Activated CD8-positive, alpha-beta T cell treated with anti-CD3 and anti-CD28 coated beads for 36 hours (primary cell): Measurements from ENCODE around the gene COG8. TPM values are rescaled to one million over a fixed set of nuclear protein-coding genes. Genes with fewer than 3 reads are reported as not detected.
"Not testable (repeated sequence)": the region's sequence is repeated elsewhere in the genome, so short reads cannot be mapped to it uniquely, and the experiment has no call there.

Experiments used
- ATAC-seq: fragments of 200-7000 bp; cut with Tn5 transposase; one replicate; pipeline ENCODE4 v1.10.0; 2021; ENCODE audit warnings: mild to moderate bottlenecking, moderate library complexity
- CTCF ChIA-PET: fragments of 350-600 bp; sonication (Branson Sonifier 250); formaldehyde crosslinking; loops from one replicate; lab custom pipeline; 2021; ENCODE audit warnings: antibody characterized with exemption; lab: Charles Lee
- POLR2A ChIA-PET: fragments of 350-600 bp; sonication (Branson Sonifier 250); formaldehyde crosslinking; loops from one replicate; lab custom pipeline; 2021; ENCODE audit warnings: antibody characterized with exemption; lab: Charles Lee
- DNase-seq: peaks from one replicate; pipeline ENCODE4 v3.0.0-alpha.2; 2020
- H3K27ac Mint-ChIP-seq: one replicate; pipeline ENCODE4 v1.8.0; 2021; ENCODE audit warnings: mild to moderate bottlenecking, mixed read lengths
- H3K27me3 Mint-ChIP-seq: one replicate; pipeline ENCODE4 v1.8.0; 2021; ENCODE audit warnings: mixed read lengths
- H3K36me3 Mint-ChIP-seq: one replicate; pipeline ENCODE4 v1.8.0; 2021; ENCODE audit warnings: low read depth, mixed read lengths
- H3K4me1 Mint-ChIP-seq: one replicate; pipeline ENCODE4 v1.8.0; 2021; ENCODE audit warnings: low read depth, mixed read lengths
- H3K4me3 Mint-ChIP-seq: one replicate; pipeline ENCODE4 v1.8.0; 2021; ENCODE audit warnings: mild to moderate bottlenecking, moderate library complexity, mixed read lengths
- H3K9me3 Mint-ChIP-seq: one replicate; pipeline ENCODE4 v1.8.0; 2021; ENCODE audit warnings: mixed read lengths
- CTCF ChIP-seq: fragments of 200-600 bp; IDR thresholded peaks from one replicate; pipeline ENCODE4 v1.8.0; 2022; ENCODE audit warnings: antibody characterized with exemption, mild to moderate bottlenecking
- intact Hi-C: fragments of 100-400 bp; cut with micrococcal nuclease; formaldehyde crosslinking; loops from one replicate; pipeline ENCODE4 v1.10.0; 2022
- total RNA-seq, 2 experiments: library from RNA; stranded (reverse); gene quantifications; one replicate each; pipeline ENCODE4 v1.2.3, GENCODE V29; 2021

Gene COG8
- total RNA-seq, 2 experiments from 2014 or later, result 26.0 to 27.4 TPM

- POLR2A ChIA-PET, result no interaction called here
- Mint-ChIP-seq H3K4me3 (no peak overlapping the region), H3K27me3 (no peaks in the 10 kb centered on the region), H3K4me1 (no peaks in the 10 kb centered on the region), H3K36me3 (peaks cover 2% of the 10 kb centered on the region), H3K27ac (no peak overlapping the region), H3K9me3 (no peaks in the 10 kb centered on the region)
- no peak for TF ChIP-seq CTCF
- CTCF ChIA-PET, result interaction anchor here (0.9 to 1.2 kb wide), 4 partner anchors 12 to 152 kb away, joined by 3 to 5 read pairs (median 3); no protein-coding TSS in a partner anchor
- ATAC-seq (no peak), DNase-seq (no peak)
- intact Hi-C loops, result no loop called here
Observed at GRCh38 chr16:69301861-69302260, 37.5 kb downstream of the COG8 start.

GRCh38 chr16:69301187-69301586 is 38.2 kb downstream of the COG8 start:
- Mint-ChIP-seq H3K27me3 (no peaks in the 10 kb centered on the region), H3K4me1 (no peaks in the 10 kb centered on the region), H3K27ac (no peak overlapping the region), H3K36me3 (peaks cover 2% of the 10 kb centered on the region), H3K4me3 (no peak overlapping the region), H3K9me3 (no peaks in the 10 kb centered on the region)
- no peak for DNase-seq
- ChIA-PET POLR2A (interaction anchor here (0.7 kb wide), 1 partner anchor 151 kb away, joined by 4 read pairs; no protein-coding TSS in a partner anchor), CTCF (interaction anchor here (0.9 to 1.2 kb wide), 3 partner anchors 10 to 152 kb away, joined by 3 to 5 read pairs (median 4); partner anchors contain the start of gene VPS4A)
- TF ChIP-seq CTCF, result no peak
- no peak for ATAC-seq
- intact Hi-C loops, result no loop called here

- POLR2A ChIA-PET, result no interaction called here
- no peak for ATAC-seq
Observed at GRCh38 chr16:69298261-69298660, 41.1 kb downstream of the COG8 start.

GRCh38 chr16:69296771-69297170 is 42.6 kb downstream of the COG8 start:
- H3K9me3 Mint-ChIP-seq, ATAC-seq, H3K4me3 Mint-ChIP-seq, intact Hi-C loops, H3K4me1 Mint-ChIP-seq, H3K27ac Mint-ChIP-seq, H3K27me3 Mint-ChIP-seq, DNase-seq, CTCF ChIA-PET, H3K36me3 Mint-ChIP-seq: not testable (repeated sequence)
- POLR2A ChIA-PET, result interaction anchor here (0.6 kb wide), 1 partner anchor 1514 kb away, joined by 3 read pairs; no protein-coding TSS in a partner anchor

More at GRCh38 chr16:69298261-69298660, 41.1 kb downstream of the COG8 start:
- intact Hi-C loops, result no loop called here
- CTCF ChIA-PET, result no interaction called here
- TF ChIP-seq CTCF, result no peak
- Mint-ChIP-seq H3K27me3 (no peaks in the 10 kb centered on the region), H3K9me3 (no peaks in the 10 kb centered on the region), H3K36me3 (peaks cover 2% of the 10 kb centered on the region), H3K4me3 (no peak overlapping the region), H3K27ac (no peak overlapping the region), H3K4me1 (peaks cover 4% of the 10 kb centered on the region)
- no peak for DNase-seq

- Mint-ChIP-seq H3K27ac (no peak overlapping the region), H3K36me3 (no peaks in the 10 kb centered on the region), H3K9me3 (no peaks in the 10 kb centered on the region), H3K4me3 (no peak overlapping the region), H3K27me3 (no peaks in the 10 kb centered on the region), H3K4me1 (peaks cover 5% of the 10 kb centered on the region)
- intact Hi-C loops, result no loop called here
- ChIA-PET CTCF (interaction anchor here (0.8 kb wide), 1 partner anchor 143 kb away, joined by 3 read pairs; no protein-coding TSS in a partner anchor), POLR2A (no interaction called here)
- TF ChIP-seq CTCF, result no peak
- ATAC-seq (no peak), DNase-seq (no peak)
Observed at GRCh38 chr16:69294051-69294450, 45.3 kb downstream of the COG8 start.
